ENCODE measurements around the gene IFNA4.
"Not testable (repeated sequence)": the region's sequence is repeated elsewhere in the genome, so short reads cannot be mapped to it uniquely, and the experiment has no call there.

Gene IFNA4

DNA sequence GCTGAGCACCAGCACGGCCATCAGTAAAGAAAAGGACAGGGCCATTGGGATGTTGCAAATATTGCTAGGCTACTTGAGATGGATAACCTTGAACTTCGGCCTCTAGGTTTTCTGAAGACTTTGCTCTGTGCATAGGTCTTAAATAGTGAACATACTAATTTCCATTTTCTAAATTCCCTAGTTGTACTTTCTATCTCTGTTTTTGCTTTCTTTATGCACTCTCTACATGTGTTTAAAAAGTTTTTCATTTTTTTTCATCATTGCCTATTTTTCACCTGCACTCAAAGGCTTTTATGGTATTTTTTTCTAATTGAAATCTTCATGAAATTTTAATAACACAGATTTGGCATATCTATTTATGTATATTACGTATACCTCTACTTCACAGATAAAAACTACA is at the start of gene IFNA4:
TSS of gene IFNA4 (minus strand) at position 101 of the 400 bp plus-strand sequence. CDS start at position 45, 56 bp downstream.
- not testable (repeated sequence) for DNase-seq

- not testable (repeated sequence) for DNase-seq
These were observed 49.0 kb upstream of the IFNA4 start for GRCh38 chr9:21236360-21236714.

DNA sequence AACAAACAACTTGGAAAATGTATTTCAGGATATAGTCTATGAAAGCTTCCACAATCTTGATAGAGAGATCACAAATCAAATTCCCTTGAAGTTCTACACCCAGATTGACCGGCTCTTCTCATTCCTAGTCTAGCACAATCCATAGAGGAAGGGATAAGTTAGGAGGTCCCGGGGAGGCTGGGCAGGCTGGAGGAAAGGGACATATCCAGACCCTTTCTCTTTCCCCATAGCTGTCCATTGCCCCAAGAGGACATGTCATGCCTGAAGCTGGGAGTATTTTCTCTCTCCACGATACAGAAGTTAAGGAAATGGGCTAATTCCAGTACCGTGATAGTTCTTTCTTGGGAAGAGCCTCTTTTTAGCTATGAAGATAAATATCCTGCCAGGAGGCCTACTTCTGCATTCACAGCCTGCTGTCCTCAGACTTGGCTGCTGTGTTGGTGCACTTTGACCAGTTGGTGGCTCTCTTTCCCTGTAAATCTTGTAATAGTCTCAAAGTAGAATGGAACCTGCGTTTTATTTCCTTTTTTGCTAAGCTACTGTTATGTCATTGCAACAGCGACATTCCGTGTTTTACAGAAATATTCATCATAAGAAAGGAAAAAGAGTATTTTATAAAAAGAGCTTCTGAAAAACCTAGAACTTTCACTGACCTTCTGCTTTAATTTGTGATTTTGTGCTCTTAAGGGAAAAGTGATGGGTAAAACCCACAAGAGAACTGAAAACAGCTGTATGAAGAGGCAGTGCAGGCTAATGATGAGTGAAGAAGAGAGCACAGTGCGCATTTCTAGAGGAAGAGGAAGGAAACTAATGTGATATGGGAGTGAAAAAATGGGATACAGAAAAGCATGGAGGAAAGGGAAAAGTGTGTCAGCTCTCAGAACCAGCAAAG is 48.3 kb upstream of the IFNA4 start:
- DNase-seq, result peak; percentile 60

DNA sequence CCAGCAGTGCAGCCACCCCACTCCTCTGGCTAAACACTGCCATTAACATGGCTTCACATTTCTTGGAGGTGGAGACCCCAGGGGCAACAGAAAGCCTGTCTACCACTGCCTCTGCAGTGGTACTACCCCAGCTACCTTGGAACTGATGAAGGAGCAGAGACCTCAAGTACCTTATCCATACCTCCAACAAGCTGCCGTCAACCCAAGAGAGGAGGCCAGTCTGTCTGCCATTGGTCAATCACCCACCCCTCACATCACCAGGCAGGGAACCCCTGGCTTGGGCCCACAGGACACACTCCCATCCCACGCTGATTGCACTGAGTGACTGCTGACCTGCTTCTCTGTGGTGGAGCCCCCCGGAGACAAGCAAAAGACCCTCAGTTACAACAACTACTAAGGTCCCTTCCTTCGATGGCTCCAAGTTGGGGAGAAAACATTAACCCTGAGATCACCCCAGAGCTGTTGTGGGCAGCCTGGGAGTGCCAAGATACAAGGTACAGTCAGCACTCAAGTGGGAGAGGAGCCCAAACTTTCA is 46.8 kb upstream of the IFNA4 start:
- no peak for DNase-seq

- DNase-seq, result no peak
These were observed 45.9 kb upstream of the IFNA4 start for GRCh38 chr9:21233258-21233657.

DNA sequence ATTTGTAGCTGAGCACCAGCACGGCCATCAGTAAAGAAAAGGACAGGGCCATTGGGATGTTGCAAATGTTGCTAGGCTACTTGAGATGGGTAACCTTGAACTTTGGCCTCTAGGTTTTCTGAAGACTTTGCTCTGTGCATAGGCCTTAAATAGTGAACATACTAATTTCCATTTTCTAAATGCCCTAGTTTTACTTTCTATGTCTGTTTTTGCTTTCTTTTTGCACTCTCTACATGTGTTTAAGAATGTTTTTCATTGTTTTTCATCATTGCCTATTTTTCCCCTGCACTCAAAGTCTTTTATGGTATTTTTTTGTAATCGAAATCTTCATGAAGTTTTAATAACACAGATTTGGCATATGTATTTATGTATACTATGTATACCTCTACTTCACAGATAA is 40.7 kb upstream of the IFNA4 start, which contains the start of gene IFNA17:
TSS of gene IFNA17 (minus strand) at position 101 of the 400 bp plus-strand sequence. CDS start at position 52, 49 bp downstream.
- no peak for DNase-seq

DNA sequence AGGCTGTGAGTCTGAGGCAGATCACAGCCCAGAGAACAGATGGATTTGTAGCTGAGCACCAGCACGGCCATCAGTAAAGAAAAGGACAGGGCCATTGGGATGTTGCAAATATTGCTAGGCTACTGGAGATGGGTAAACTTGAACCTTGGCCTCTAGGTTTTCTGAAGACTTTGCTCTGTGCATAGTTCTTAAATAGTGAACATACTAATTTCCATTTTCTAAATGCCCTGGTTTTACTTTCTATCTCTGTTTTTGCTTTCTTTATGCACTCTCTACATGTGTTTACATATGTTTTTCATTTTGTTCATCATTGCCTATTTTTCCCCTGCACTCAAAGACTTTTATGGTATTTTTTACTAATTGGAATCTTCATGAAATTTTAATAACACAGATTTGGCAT is 29.8 kb upstream of the IFNA4 start, which contains the start of gene IFNA16:
TSS of gene IFNA16 (minus strand) at position 101 of the 400 bp plus-strand sequence. CDS start at position 95, 6 bp downstream.
- DNase-seq, result not testable (repeated sequence)

DNA sequence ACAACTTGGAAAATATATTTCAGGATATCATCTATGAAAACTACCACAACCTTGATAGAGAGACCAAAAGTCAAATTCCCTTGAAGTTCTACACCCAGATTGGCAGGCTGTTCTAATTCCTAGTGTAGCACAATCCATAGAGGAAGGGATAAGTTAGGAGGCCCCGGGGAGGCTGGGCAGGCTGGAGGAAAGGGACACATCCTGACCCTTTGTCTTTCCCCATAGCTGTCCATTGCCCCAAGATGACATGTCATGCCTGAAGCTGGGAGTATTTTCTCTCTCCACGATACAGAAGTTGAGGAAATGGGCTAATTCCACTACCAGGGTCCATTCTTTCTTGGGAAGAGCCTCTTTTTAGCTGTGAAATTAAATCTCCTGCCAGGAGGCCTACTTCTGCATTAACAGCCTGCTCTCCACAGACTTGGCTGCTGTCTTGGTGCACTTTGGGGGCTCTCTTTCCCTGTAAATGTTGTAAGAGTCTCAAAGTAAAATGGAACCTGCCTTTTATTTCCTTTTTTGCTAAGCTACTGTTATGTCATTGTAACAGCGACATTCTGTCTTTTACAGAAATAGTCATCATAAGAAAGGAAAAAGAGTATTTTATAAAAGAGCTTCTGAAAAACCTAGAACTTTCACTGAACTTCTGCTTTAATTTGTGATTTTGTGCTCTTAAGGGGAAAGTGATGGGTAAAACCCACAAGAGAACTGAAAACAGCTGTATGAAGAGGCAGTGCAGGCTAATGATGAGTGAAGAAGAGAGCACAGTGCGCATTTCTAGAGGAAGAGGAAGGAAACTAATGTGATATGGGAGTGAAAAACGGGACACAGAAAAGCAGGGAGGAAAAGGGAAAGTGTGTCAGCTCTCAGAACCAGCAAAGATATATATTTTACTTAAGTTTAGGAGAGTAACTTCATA is 26.3 kb upstream of the IFNA4 start:
- peak; percentile 18 for DNase-seq

- not testable (repeated sequence) for DNase-seq
These were observed 24.8 kb upstream of the IFNA4 start for GRCh38 chr9:21212160-21212559.

DNA sequence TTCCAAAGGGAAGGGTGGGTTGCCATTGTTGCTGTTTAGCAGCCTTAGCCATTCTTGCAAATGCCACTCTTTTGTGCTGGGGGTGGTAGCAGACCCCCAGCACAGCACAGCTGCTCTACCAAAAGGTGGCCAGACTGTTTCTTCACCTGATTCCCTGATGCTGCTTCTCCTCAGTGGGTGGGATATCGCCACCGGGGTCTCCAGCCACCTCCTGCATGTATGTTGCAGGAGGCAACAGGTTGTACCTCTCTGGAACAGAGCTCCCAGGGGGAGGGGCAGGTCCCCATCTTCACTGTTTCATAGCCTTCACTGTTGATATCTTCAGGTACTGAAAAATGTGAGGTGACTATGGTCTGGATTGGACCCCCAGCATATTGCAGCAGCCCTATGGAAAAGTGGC is 23.4 kb upstream of the IFNA4 start:
- DNase-seq, result not testable (repeated sequence)

DNA sequence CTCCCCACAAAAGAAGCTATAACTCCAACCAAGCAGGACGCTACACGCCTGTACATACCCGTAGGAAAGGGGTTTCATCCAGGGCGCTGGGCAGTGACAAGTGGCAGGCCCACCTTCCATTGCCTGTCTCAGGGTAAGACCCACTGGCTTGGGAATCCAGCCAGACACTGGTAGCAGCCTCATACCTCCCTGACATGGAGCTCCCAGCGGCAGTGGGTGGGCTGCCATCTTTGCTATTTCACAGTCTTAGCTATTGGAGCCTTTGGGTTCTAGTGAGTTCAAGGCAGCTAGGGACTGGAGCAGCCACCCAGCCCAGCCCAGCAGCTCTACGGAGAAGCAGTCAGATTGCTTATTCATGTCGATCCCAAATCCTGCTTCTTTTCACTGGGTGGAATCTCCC is 22.9 kb upstream of the IFNA4 start:
- no peak for DNase-seq

DNA sequence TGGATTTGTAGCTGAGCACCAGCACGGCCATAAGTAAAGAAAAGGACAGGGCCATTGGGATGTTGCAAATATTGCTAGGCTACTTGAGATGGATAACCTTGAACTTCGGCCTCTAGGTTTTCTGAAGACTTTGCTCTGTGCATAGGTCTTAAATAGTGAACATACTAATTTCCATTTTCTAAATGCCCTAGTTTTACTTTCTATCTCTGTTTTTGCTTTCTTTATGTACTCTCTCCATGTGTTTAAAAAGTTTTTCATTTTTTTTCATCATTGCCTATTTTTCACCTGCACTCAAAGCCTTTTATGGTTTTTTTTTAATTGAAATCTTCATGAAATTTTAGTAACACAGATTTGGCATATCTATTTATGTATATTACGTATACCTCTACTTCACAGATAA is 19.7 kb upstream of the IFNA4 start, which contains the start of gene IFNA10:
TSS of gene IFNA10 (minus strand) at position 101 of the 400 bp plus-strand sequence. CDS start at position 55, 46 bp downstream.
- DNase-seq, result not testable (repeated sequence)

DNA sequence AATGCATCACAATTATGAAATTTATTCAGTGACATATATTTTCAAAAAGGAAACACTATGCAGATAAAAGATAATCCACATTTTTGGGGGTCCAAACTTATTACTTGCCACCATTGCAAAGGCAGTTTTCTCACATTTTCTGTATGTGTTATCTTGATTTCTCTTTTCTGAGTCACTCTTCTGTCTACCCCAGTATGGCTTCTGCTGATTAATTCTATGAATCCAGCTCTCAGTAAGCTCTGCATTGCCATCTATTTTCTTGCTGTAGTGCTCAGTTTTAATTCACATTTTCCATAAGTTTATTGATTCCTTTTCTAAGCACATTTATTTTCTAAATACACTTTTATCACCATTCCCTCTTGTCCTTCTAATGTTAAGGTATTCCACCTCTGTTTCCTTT is 17.8 kb upstream of the IFNA4 start:
- DNase-seq, result no peak

DNA sequence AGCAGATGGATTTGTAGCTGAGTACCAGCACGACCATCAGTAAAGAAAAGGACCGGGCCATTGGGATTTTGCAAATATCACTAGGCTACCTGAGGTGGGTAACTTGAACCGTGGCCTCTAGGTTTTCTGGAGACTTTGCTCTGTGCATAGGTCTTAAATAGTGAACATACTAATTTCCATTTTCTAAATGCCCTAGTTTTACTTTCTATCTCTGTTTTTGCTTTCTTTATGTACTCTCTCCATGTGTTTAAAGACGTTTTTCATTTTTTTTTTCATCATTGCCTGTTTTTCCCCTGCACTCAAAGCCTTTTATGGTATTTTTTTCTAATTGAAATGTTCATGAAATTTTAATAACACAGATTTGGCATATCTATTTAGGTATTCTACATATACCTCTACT is 14.7 kb upstream of the IFNA4 start, which contains the start of gene IFNA7:
TSS of gene IFNA7 (minus strand) at position 101 of the 400 bp plus-strand sequence. CDS start at position 61, 40 bp downstream.
- not testable (repeated sequence) for DNase-seq

DNA sequence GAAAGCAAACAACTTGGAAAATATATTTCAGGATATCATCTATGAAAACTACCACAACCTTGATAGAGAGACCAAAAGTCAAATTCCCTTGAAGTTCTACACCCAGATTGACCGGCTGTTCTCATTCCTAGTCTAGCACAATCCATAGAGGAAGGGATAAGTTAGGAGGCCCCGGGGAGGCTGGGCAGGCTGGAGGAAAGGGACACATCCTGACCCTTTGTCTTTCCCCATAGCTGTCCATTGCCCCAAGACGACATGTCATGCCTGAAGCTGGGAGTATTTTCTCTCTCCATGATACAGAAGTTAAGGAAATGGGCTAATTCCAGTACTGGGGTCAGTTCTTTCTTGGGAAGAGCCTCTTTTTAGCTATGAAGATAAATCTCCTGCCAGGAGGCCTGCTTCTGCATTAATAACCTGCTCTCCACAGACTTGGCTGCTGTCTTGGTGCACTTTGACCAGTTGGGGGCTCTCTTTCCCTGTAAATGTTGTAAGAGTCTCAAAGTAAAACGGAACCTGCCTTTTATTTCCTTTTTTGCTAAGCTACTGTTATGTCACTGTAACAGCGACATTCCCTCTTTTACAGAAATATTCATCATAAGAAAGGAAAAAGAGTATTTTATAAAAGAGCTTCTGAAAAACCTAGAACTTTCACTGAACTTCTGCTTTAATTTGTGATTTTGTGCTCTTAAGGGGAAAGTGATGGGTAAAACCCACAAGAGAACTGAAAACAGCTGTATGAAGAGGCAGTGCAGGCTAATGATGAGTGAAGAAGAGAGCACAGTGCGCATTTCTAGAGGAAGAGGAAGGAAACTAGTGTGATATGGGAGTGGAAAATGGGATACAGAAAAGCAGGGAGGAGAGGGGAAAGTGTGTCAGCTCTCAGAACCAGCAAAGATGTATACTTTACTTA is 7.7 kb upstream of the IFNA4 start:
- DNase-seq, result peak; percentile 57

DNA sequence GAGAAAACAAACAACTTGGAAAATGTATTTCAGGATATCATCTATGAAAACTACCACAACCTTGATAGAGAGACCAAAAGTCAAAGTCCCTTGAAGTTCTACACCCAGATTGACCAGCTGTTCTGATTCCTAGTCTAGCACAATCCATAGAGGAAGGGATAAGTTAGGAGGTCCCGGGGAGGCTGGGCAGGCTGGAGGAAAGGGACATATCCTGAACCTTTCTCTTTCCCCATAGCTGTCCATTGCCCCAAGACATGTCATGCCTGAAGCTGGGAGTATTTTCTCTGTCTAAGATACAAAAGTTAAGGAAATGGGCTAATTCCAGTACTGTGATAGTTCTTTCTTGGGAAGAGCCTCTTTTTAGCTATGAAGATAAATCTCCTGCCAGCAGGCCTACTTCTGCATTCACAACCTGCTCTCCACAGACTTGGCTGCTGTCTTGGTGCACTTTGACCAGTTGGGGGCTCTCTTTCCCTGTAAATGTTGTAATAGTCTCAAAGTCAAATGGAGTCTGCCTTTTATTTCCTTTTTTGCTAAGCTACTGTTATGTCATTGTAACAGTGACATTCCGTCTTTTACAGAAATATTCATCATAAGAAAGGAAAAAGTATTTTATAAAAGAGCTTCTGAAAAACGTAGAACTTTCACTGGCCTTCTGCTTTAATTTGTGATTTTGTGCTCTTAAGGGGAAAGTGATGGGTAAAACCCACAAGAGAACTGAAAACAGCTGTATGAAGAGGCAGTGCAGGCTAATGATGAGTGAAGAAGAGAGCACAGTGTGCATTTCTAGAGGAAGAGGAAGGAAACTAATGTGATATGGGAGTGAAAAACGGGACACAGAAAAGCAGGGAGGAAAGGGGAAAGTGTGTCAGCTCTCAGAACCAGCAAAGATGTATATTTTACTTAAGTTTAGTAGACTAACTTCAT is 4.3 kb downstream of the IFNA4 start:
- peak; percentile 50 for DNase-seq

DNA sequence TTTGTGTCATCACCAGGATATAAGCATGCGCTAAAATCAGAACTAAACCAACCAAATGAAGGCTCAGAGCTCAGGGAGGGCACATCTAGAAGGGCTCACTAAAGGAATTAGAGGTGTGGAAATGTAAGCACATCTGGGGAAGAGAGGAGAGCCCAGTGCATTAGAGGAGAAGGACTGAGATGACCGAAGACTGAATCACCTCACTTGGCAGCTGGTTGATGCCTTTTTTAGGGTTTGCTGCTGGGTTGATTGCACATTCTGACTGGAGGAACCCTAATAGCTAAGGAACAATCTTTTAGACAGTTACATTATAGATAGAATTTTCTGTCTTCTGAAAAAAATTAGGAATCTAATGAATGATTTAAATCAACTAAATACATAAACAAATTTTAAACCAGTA is 12.7 kb downstream of the IFNA4 start:
- DNase-seq, result no peak

GRCh38 chr9:21172156-21172555 is 15.2 kb downstream of the IFNA4 start:
- no peak for DNase-seq

DNA sequence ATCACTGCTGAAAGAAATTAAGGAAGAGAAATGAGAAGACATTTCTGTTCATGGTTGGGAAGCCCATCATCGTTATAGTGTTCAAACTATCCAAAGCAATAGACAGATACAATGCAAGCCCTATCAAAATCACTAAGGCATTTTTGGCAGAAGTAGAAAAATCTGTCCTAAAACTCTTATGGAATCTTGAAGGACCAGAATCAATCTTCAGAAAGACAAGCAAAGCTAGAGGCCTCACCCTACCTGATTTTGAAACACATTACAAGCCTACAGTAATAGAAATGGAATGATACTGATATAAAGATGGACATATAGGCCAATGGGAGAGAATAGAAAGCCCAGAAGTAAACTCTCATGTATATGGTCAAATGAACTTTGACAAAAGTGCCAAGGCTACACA is 16.0 kb downstream of the IFNA4 start:
- DNase-seq, result no peak

GRCh38 chr9:21166560-21166959 is 20.8 kb downstream of the IFNA4 start, which contains the start of gene IFNA21:
IFNA21 (minus strand) TSS chr9:21166660; CDS start chr9:21166612, 48 bp downstream.
- DNase-seq, result not testable (repeated sequence)

All from hematopoietic multipotent progenitor cell treated with erythropoietin and hydrocortisone succinate and interleukin-3 and kit ligand, for 8 days (in vitro differentiated cells).